Measurements from ENCODE around the gene REEP6.
"Not testable (repeated sequence)": the region's sequence is repeated elsewhere in the genome, so short reads cannot be mapped to it uniquely, and the experiment has no call there.

Gene REEP6

DNA sequence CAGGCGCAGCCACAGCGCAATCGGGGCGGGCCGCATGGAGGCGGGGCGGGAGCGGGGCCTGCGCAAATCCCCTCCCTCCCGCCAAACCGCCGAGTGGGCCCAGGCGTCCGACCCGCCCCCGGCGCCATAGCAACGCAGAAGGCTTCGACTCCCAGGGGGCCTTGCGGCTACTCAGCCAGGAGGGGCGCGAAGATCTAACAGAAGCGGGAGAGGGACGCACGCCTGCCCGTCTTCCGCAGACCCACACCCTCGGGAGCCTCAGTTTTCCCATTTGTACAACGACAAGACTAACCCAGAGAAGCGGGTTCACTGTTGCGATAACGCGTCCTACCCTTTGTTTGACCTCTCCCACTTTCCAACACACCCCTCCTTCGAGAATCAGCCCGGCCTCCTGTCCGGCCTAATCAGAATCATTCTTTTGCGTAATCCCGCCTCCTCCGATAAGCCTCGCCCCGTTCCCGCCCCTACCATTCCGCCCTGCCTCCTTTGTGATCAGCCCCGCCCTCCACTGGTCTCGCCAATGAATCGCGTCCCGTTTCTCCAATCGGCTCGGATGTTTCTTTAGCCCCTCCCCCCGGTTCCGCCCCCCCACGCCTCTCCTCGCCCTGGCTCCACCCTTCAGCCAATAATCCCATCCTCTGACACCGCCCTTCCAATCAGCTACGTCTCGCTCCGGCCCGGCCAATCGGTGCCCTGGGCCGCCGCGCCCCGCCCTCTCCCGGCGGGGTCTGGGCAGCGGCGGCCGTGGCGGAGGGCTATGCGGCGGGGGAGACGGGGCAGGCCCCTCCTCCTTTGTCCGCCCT, 469 bp upstream of the REEP6 start, which contains the start of gene PCSK4:
Gene PCSK4, minus strand, starts transcription at position 40 of the 803 bp plus-strand sequence. Its CDS starts 4 bp downstream, at position 36.
- DNase-seq (ENCODE audit: low read depth): peak; percentile 93

DNA sequence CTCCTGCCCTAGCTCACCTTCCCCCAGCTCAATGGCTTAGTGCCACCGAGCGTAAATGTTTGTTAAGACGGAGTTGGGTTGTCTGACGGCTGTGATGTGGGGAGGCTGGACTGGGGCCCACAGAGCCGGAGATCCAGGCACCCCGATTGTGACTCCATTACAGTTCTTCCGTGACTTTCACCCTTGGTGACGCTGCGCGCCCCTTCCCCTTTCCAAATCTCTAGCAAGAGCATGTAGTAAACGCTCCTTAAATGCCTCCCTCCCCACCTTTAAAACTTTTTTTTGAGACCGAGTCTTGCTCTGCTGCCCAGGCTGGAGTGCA, 829 bp downstream of the REEP6 start:
- no peak for DNase-seq (ENCODE audit: low read depth)

DNA sequence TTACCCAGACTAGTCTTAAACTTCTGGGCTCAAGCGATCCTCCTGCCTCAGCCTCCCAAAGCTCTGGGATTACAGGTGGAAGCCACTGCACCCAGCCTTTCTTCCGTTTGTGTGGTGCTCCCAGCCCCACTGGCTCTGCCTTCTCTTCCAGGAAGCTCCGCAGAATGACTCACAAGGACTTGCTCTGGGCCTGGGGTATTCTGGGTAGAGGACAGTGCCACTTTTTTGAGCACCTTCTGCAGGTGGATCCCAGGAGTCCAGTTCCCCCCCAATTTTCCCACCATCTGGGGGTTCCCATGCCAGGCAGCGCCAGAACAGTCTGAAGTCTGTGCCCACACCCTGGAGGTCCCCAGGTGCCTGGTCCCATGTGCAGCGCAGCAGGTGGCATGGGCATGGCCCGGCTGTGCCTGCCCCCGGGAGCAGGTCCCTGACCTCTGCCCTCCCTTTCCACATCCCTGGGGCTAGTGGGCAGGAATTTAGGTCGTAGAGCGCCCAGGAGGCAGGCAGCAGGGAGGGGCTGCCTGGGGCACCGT, 1.6 kb downstream of the REEP6 start:
- DNase-seq (ENCODE audit: low read depth): no peak

DNA sequence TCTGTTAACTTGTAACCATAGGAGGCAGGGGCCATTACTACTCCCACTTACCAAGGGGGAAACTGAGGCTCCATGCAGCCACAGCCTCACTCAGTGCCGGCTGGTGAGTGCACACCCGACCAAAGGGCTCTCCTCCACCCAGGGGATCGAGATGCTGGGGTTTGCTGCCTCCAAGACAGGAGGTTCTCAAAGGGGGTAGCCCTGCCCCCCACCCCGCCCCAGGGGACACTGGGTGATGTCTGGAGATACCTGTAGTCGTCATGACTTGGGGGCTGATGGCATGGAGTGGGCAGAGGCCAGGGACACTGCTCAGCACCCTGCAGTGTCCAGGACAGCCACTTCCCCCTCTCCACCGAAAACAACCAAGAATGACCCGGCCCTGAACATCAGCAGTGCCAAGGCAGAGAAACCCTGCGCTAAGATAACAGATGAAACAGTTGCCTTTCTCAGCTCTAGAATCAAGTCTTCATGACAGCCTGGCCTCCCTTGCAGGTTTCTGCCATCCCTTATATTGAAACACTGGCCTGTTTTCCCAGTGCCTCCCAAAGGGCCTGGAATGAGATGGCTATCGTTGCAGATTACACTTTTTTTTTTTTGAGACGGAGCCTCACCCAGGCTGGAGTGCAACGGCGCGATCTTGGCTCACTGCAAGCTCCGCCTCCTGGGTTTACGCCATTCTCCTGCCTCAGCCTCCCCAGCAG, 3.3 kb downstream of the REEP6 start:
- no peak for DNase-seq (ENCODE audit: low read depth)

DNA sequence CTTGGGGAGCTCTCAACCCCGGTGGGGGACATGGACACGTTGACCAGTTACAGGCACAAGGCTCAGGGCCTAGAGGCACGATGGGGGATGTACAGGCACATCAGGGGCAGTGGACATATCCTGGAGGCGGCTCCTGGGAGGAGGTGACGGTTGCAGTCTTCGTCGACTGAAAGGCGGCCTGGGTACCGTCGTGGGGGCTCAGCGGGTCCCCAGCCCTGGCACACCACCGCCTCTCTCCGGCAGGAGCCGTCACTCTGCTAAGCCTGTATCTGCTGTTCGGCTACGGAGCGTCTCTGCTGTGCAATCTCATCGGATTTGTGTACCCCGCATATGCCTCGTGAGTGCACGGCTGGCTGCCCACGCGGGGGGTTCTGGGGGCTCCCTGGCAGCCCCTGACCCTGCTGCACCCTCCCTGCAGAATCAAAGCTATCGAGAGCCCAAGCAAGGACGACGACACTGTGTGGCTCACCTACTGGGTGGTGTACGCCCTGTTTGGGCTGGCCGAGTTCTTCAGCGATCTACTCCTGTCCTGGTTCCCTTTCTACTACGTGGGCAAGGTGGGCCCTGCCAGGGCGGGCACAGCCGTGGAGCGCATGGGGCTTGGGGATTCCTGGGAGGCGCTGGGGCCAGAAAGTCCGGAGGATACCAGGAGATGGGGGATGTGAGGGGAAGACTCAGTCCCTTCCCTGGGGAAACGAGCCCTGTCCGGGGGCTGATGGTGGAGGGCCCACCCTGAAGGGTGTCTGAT, 4.2 kb downstream of the REEP6 start:
- no peak for DNase-seq (ENCODE audit: low read depth)

DNA sequence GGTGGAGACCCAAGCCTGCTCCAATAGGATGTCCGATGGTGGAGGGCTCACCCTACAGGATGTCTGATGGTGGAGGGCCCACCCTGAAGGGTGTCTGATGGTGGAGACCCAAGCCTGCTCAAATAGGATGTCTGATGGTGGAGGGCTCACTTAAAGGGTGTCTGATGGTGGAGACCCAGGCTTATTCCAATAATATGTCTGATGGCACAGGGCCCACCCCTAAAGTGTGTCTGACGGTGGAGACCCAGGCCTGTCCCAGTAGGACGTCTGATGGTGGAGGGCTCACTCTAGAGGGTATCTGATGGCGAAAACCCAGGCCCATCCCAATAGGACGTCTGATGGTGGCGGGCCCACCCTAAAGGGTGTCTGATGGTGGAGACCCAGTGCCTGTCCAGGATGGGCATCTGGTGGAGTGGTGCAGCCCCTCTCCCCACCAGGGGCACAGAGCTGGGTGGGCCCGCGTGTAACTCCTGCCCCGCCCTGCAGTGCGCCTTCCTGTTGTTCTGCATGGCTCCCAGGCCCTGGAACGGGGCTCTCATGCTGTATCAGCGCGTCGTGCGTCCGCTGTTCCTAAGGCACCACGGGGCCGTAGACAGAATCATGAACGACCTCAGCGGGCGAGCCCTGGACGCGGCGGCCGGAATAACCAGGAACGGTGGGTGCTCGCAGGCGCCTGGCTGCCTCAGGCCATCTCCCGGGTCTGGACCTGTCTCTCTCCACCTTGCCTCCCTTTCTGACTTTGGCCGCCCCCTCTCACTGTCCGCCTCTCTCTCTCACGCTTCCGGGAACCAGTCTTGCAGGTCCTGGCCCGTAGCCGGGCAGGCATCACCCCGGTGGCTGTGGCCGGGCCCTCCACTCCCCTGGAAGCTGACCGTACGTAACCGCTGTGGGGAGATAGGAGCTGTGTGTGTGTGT, 5.1 kb downstream of the REEP6 start:
- DNase-seq (ENCODE audit: low read depth): no peak

DNA sequence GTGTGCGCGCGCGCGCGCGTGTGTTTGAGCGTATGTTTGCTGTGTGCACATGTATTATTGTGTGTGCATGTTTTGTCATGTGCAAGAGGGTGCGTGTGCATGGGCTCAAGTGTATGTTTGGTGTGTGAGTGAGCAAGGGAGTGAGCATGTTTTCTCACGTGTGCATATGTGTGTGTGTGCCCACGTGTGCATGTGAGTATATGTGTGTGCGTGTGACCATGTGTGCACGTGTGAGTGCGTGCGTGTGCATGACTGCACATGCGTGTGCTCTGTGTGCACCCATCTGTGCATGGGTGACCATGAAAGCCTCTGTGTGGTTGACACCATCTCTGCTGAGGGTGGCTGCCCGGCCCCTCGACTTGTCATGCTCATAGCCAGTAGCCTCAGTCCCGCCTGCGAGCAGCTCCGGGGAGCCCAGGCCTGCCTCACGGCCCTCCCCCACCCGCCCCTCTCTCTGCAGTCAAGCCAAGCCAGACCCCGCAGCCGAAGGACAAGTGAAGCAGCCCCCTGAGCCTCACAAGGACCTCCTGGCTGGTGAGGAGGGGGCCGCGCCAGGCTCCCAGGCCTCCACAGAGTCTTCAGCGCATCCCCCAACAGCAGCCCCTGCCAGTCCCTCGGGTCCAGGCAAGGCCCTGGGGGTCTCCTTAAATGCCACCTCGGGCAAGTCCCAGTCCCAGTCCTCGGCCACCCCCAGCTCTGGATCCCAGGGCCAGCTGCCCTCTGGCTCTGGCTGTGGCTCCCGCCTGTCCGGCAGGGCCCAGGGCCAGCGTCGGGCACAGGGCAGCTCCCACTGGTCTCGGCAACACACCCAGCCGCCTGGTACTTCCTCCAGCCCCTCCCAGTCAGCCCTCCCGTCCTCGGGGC, 6.0 kb downstream of the REEP6 start:
- no peak for DNase-seq (ENCODE audit: low read depth)

DNA sequence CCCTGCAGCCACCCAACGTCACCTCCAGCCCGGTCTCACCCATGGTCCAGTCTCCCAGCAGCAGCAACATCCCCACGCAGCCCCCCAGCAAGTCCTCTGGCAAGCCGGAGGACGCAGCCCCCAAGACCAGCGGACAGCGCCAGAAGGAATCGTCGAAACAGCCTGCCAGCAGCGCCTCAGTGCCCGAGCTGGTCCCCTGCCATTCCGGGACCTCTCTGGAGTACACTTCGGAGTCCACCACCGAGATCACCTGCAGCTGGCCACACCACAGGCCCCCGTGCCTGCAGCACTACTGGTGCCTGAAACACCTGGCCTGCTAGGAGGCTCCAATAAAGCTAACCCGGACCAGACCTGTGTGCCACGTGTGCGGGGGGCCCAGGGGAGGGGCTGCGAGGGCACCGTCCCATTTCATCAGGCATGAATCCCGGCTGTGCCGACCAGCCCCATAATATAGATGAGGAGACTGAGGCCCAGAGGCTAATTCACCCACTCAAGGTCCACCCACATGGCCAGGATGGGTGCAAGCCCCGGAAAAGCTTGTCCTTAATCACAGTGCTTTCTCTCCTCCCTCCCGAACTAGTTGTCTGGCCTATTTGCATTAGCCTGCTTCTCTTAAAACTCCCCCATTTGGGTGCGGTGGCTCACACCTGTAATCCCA, 6.7 kb downstream of the REEP6 start:
- no peak for DNase-seq (ENCODE audit: low read depth)

DNA sequence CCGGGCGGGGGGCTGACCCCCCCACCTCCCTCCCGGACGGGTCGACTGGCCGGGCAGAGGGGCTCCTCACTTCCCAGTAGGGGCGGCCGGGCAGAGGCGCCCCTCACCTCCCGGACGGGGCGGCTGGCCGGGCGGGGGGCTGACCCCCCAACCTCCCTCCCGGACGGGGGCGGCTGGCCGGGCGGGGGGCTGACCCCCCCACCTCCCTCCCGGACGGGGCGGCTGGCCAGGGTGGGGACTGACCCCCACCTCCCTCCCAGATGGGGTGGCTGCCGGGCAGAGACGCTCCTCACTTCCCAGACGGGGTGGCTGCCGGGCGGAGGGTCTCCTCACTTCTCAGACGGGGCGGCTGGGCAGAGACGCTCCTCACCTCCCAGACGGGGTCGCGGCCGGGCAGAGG, 8.2 kb downstream of the REEP6 start:
- not testable (repeated sequence) for DNase-seq (ENCODE audit: low read depth)

DNA sequence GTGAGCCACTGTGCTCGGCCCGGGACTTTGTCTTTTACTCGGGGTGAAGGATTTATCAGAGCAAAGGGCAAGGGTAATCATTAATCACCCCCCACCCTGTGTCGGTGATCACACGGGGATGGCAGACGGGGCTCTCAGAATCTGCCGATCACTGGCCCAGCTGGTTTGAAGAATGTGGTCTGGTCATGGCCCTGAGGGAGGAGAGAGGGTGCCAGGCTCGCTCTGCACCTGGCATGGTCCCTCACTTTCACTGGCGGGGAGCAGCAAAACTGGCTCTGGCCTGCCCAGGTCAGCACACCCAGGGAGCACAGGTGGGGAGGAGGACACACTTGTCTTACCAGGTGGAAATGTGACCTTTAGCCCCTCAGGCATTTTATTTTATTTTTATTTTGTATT, 10.2 kb downstream of the REEP6 start:
- no peak for DNase-seq (ENCODE audit: low read depth)

DNA sequence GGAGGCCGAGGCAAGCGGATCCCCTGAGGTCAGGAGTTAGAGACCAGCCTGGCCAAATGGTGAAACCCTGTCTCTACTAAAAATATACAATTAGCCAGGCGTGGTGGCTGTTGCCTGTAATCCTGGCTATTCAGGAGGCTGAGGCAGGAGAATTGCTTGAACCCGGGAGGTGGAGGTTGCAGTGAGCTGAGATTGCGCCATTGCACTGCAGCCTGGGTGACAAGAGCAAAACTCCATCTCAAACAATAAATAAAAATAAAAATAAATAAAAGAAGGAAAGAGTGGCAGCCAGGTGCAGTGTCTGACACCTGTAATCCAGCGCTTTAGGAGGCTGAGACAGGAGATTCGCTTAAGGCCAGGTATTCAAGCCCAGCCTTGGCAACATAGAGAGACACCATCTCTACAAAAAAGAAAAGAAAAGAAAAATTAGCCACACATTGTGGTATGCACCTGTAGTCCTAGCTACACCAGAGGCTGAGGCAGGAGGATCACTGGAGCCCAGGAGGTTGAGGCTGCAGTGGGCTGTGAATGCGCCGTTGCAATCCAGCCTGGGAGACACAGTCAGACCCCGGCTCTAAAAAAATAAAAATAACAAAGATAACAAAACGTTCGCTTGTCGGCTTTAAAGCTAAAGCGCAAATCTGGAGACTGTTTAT, 11.6 kb downstream of the REEP6 start:
- DNase-seq (ENCODE audit: low read depth): no peak

DNA sequence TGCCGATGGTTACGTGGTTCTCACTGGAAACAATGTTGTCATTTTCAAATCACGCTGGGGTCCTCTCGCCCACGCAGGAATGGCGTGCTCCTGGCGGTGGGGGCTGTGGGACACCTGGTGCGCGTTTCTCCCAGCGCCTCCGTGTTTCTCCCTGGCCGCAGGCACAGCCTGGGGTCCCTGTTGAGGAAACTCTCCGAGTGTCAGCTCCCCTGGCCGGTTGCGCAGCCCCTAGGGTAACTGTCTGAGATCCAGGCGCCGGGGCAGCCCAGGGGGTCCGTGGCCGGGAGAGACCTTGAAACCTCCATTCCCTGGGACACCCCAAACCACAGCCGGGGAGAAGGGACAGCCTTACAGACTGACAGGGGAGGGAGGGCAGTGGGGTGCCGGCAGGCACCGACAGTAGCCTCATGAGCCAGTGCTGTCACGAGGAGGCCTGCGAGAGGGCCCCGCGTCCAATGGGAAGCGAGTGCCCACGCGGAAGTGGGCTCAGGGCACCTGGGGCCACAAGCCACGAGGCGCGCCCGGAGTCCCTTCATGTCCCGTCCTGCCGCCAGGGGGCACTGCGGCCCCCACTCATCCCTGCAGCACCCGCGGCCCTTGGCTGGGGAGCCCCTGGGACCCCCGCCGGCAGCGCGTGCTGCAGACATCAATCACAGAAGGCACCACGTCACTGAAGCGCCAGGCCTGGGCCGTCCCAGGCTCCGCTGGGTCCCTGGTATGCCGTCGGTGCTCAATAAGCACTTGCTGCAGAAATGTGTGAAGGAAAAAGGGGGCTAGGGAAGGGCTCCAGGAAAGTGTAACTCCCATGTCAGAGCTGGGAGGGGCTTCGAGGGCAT, 12.3 kb downstream of the REEP6 start:
- no peak for DNase-seq (ENCODE audit: low read depth)

DNA sequence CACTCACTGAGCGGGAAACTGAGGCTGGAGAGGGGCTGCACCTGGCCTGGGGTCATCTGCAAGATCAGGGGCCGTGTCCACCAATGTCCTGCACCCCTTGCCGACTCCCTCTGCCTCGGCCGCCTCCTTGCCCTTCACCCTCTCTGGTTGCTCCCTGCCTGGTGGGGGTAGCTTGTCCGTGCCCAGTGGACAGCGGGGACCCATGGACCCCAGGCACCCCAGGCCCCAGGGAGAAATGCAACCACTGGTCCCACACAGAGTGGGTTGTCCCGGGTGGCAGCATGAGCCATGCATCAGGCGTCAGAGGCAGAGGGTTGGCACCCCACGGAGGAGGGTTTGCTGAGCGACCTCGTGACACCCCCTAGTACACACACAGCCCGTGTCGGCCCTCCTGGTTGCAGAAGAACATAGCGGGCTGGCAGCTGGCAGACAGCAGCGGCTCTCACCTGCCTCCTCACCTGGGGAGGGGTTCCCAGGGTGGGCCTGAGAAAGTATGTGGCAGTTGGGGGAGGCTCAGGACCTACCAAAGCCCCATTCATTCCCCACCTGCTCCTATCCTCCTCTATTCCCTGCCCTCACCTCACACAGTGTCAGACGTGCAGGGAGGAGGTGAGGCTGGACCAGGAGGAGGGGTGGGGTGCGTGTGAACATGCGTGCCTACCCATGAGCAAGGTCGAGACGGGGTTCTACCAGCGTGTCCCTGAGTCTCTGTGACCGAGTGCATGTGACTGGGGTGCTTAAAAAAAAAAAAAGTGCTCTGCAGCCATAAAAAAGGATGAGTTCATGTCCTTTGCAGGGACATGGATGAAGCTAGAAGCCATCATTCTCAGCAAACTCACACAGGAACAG, 13.2 kb downstream of the REEP6 start:
- DNase-seq (ENCODE audit: low read depth): no peak

DNA sequence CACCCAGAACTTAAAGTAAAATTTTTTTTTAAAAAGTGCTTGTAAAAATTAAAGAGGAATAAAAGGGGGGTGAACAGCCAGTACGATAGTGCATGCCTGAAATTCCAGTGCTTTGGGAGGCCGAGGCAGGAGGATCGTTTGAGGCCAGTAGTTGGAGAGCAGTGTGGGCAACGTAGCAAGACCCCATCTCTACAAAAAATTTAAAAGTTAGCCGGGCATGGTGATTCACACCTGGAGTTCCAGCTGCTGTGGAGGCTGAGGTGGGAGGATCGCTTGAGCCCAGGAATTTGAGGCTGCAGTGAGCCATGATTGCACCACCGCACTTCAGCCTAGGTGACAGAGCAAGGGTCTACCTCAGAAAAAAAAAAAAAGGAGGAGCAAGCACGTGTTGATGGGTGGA, 14.0 kb downstream of the REEP6 start:
- no peak for DNase-seq (ENCODE audit: low read depth)

DNA sequence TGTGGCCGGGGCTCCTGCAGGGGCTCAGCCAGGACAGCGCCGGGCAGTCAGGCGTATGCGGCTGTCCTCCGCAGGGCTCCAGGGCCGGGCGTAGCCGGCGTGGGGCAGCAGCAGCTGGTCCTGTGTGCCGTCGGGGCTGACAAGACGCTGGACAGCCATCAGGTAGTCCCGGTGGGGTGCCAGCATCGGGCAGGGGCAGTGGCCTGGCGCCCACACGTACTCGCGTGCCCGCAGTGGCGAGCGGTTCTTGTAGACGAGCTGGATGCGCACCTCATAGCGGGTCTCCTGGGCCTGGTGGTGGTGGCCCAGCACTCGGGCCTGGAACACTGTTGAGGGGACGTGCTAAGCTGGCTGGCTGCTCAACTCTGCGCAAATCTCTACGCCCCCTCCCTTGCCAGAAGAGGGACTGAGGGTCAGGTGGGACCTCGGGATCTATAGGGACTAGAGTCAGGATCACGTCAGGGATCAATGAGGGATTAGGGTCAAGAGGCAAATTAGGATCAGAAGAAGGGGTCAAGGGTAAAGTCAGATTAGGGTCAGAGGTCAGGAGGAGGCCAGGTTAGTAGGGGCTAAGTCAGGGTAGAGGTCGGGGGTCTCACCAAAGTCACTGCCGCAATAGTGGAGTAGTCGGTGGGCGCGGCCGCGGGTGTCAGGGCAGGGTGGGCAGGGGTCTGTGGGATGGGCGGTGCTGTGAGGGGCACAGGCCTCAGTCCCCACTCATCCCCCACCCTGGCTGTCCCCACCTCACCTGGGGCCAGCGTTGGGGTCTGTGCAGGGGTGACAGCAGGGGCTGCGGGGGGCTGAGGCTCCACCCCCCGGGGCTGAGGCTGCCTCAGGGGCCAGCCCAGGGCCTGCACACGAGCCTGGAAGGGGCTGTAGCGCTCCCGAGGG, 15.3 kb downstream of the REEP6 start:
- DNase-seq (ENCODE audit: low read depth): no peak

DNA sequence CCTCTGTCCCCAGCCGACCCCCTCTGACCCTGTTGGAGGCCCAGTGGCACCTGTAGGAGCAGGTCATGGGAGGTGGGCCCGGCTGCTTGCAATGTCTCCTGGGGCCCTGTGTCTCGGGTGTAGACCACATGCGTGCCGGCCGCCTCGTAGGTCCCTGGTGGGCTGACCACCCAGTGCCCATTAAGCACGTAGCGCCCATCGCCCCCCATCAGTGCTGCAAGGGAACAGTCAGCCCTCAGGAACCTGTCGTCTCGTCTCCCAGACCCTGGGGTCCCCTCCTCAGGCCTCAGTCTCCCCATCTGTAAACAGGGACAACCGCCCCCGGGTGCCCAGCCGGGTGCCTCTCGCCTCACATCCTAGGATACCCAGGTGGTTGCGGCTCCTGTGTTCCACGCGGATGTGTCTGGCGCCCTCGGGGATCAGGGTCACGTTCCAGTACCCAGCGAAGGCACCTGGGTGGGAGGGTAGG, 16.2 kb downstream of the REEP6 start:
- no peak for DNase-seq (ENCODE audit: low read depth)
